Measurements from ENCODE around the gene EXOC4.
A peak's percentile ranks its signal among the peaks of the same experiment; 100 is the strongest.
"Not testable (repeated sequence)": the region's sequence is repeated elsewhere in the genome, so short reads cannot be mapped to it uniquely, and the experiment has no call there.

EXOC4 gene

DNA sequence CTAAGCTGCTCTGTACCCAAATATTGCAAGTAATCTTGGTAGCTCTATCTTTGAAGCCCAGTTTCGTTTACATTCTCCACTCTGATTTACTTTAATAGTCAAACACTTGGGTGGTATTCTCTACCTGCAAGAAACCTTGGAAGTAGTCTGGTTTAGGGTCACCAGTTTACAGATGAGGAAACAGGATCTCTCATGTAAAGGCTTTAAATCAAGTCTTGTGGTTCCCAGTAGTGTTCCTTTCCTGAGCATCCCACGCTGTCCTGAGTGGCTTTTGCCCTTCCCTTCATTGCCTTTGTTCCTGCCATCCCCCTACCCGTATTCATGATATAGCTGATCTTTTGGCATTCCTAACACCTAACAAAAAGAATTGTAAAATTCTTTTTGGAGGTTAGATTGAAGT, 20.3 kb downstream of the EXOC4 start:
- Histone ChIP-seq H2AFZ (ENCODE audit: low read length) (no peak overlapping the region), H3K9me3 (ENCODE audit: insufficient read depth, low read depth, low read length) (no peaks in the 10 kb centered on the region), H3K4me1 (ENCODE audit: insufficient read depth, low read length, poor library complexity, severe bottlenecking) (peaks cover 11% of the 10 kb centered on the region), H3K27me3 (ENCODE audit: insufficient read depth, low read length, poor library complexity, severe bottlenecking) (no peaks in the 10 kb centered on the region), H3K9ac (ENCODE audit: low read depth, low read length, poor library complexity, severe bottlenecking) (no peak overlapping the region), H3K79me2 (ENCODE audit: insufficient read depth, low read length) (peaks cover 15% of the 10 kb centered on the region; the same call in 1 of the 2 replicates), H3K36me3 (ENCODE audit: insufficient read depth, low read length) (peaks cover 27% of the 10 kb centered on the region; the same call in 1 of the 2 replicates), H3K9me2 (replicated peaks; ENCODE audit: low read depth, low read length) (no peaks in the 10 kb centered on the region), H4K20me1 (ENCODE audit: insufficient read depth, low read length, poor library complexity, severe bottlenecking) (no peaks in the 10 kb centered on the region), H3K4me2 (ENCODE audit: low read depth, low read length, poor library complexity, severe bottlenecking) (no peak overlapping the region), H3K4me3 (ENCODE audit: low read length, poor library complexity, severe bottlenecking) (no peak overlapping the region), H3F3A (ENCODE audit: low read depth) (no peaks in the 10 kb centered on the region)
- TF ChIP-seq EZH2phosphoT487 (IDR thresholded peaks at IDR 0.05; ENCODE audit: borderline replicate concordance), result no peak

DNA sequence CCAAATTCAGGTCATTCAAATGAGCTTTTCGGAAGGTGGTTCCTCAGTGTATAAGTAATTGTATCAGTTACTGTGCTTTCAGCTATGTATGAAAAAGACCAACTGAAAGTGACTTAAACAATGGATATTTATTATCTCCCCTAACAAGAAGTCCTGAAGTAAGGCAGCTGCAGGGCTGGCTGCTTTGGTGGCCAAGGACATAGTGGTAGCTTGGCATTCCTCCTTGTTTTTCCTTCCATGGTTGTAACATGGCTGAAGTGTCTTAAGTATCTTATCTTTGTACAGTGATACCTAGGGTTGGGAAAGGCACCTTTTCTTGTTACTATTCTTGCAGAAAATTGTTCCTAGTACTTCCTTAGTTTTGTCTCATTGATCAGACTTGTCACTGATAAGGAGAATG, 21.4 kb downstream of the EXOC4 start:
- Histone ChIP-seq H3K9ac (ENCODE audit: low read depth, low read length, poor library complexity, severe bottlenecking) (no peak overlapping the region), H4K20me1 (ENCODE audit: insufficient read depth, low read length, poor library complexity, severe bottlenecking) (no peaks in the 10 kb centered on the region), H3K27me3 (ENCODE audit: insufficient read depth, low read length, poor library complexity, severe bottlenecking) (no peaks in the 10 kb centered on the region), H3K9me2 (replicated peaks; ENCODE audit: low read depth, low read length) (no peaks in the 10 kb centered on the region), H3K79me2 (ENCODE audit: insufficient read depth, low read length) (peaks cover 9% of the 10 kb centered on the region; the same call in 1 of the 2 replicates), H3F3A (ENCODE audit: low read depth) (no peaks in the 10 kb centered on the region), H3K4me1 (ENCODE audit: insufficient read depth, low read length, poor library complexity, severe bottlenecking) (peaks cover under 1% of the 10 kb centered on the region), H3K36me3 (ENCODE audit: insufficient read depth, low read length) (peaks cover 32% of the 10 kb centered on the region; the same call in 1 of the 2 replicates), H3K9me3 (ENCODE audit: insufficient read depth, low read depth, low read length) (no peaks in the 10 kb centered on the region), H3K4me2 (ENCODE audit: low read depth, low read length, poor library complexity, severe bottlenecking) (no peak overlapping the region), H2AFZ (ENCODE audit: low read length) (no peak overlapping the region), H3K4me3 (ENCODE audit: low read length, poor library complexity, severe bottlenecking) (no peak overlapping the region)
- TF ChIP-seq, protein P1, sequence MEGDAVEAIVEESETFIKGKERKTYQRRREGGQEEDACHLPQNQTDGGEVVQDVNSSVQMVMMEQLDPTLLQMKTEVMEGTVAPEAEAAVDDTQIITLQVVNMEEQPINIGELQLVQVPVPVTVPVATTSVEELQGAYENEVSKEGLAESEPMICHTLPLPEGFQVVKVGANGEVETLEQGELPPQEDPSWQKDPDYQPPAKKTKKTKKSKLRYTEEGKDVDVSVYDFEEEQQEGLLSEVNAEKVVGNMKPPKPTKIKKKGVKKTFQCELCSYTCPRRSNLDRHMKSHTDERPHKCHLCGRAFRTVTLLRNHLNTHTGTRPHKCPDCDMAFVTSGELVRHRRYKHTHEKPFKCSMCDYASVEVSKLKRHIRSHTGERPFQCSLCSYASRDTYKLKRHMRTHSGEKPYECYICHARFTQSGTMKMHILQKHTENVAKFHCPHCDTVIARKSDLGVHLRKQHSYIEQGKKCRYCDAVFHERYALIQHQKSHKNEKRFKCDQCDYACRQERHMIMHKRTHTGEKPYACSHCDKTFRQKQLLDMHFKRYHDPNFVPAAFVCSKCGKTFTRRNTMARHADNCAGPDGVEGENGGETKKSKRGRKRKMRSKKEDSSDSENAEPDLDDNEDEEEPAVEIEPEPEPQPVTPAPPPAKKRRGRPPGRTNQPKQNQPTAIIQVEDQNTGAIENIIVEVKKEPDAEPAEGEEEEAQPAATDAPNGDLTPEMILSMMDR (conservative IDR thresholded peaks at IDR 0.05; ENCODE audit: low read length), result no peak
- no peak for TF ChIP-seq EZH2phosphoT487 (IDR thresholded peaks at IDR 0.05; ENCODE audit: borderline replicate concordance)

DNA sequence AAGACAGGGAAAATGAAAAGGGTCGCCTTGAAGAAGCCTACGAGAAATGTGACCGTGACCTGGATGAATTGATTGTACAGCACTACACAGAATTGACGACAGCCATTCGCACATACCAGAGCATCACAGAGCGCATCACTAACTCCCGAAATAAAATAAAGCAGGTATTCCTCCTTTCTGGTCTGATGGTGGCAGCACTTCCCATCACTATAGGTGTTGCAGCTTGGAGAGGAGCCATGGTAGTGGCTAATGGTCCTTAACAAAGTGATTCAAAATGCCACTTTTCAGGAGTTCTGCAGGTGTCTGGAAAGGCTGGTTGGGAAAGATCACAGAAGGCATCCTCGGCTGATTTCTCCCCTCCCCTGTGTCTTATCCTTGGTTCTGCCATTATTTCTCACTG, 22.1 kb downstream of the EXOC4 start:
- TF ChIP-seq, protein P1 (conservative IDR thresholded peaks at IDR 0.05; ENCODE audit: low read length), result peak; percentile 51
- no peak for TF ChIP-seq EZH2phosphoT487 (IDR thresholded peaks at IDR 0.05; ENCODE audit: borderline replicate concordance)
- Histone ChIP-seq H3K4me2 (ENCODE audit: low read depth, low read length, poor library complexity, severe bottlenecking) (no peak overlapping the region), H3K9me2 (replicated peaks; ENCODE audit: low read depth, low read length) (no peaks in the 10 kb centered on the region), H3K9ac (ENCODE audit: low read depth, low read length, poor library complexity, severe bottlenecking) (no peak overlapping the region), H3K36me3 (ENCODE audit: insufficient read depth, low read length) (peaks cover 37% of the 10 kb centered on the region; the same call in 1 of the 2 replicates), H3K27me3 (ENCODE audit: insufficient read depth, low read length, poor library complexity, severe bottlenecking) (no peaks in the 10 kb centered on the region), H4K20me1 (ENCODE audit: insufficient read depth, low read length, poor library complexity, severe bottlenecking) (no peaks in the 10 kb centered on the region), H3K9me3 (ENCODE audit: insufficient read depth, low read depth, low read length) (no peaks in the 10 kb centered on the region), H2AFZ (ENCODE audit: low read length) (no peak overlapping the region), H3K4me1 (ENCODE audit: insufficient read depth, low read length, poor library complexity, severe bottlenecking) (no peaks in the 10 kb centered on the region), H3K4me3 (ENCODE audit: low read length, poor library complexity, severe bottlenecking) (no peak overlapping the region), H3K79me2 (ENCODE audit: insufficient read depth, low read length) (peaks cover 5% of the 10 kb centered on the region; the same call in 1 of the 2 replicates), H3F3A (ENCODE audit: low read depth) (no peaks in the 10 kb centered on the region)

DNA sequence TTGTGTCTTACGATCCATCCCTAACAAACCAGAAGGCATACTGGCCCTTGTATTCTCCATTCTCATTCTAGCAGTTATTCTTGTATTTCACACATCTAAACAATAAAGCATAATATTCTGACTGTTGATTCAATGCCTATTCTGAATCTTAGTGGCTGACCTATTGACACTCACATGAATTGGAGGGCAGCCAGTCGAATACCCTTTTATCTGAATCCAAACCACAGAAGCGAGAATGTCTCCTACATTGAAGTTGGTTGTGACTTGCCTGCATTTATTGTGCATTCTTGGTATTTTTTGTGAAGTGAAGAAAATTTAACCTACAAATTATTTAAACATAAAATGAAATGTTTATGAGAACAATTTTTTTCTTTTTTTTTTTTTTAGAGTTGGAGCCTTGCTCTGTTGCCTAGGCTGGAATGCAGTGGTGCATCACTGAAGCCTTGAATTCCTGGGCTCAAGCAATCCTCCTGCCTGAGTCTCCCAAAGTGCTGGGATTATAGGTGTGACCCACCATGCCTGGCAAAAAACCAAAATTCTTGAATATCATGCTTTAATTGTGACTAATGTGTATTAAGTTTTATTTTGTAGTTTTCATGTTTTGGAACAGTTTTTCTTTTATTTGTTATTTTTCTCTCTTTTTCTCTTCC, 22.7 kb downstream of the EXOC4 start:
- Histone ChIP-seq H3K4me2 (ENCODE audit: low read depth, low read length, poor library complexity, severe bottlenecking) (no peak overlapping the region), H2AFZ (ENCODE audit: low read length) (no peak overlapping the region)

DNA sequence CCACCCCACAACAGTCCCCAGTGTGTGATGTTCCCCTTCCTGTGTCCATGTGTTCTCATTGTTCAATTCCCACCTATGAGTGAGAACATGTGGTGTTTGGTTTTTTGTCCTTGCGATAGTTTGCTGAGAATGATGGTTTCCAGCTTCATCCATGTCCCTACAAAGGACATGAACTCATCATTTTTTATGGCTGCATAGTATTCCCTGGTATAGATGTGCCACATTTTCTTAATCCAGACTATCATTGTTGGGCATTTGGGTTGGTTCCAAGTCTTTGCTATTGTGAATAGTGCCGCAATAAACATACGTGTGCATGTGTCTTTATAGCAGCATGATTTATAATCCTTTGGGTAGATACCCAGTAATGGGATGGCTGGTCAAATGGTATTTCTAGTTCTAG, 26.1 kb downstream of the EXOC4 start:
- not testable (repeated sequence) for H3F3A ChIP-seq (ENCODE audit: low read depth); H3K4me1 ChIP-seq (ENCODE audit: insufficient read depth, low read length, poor library complexity, severe bottlenecking); H3K9me2 ChIP-seq (replicated peaks; ENCODE audit: low read depth, low read length); H4K20me1 ChIP-seq (ENCODE audit: insufficient read depth, low read length, poor library complexity, severe bottlenecking); H3K9me3 ChIP-seq (ENCODE audit: insufficient read depth, low read depth, low read length); H2AFZ ChIP-seq (ENCODE audit: low read length); H3K9ac ChIP-seq (ENCODE audit: low read depth, low read length, poor library complexity, severe bottlenecking); H3K27me3 ChIP-seq (ENCODE audit: insufficient read depth, low read length, poor library complexity, severe bottlenecking); H3K79me2 ChIP-seq (ENCODE audit: insufficient read depth, low read length); H3K4me2 ChIP-seq (ENCODE audit: low read depth, low read length, poor library complexity, severe bottlenecking); H3K4me3 ChIP-seq (ENCODE audit: low read length, poor library complexity, severe bottlenecking)
- H3K36me3 ChIP-seq (ENCODE audit: insufficient read depth, low read length), result peaks cover 39% of the 10 kb centered on the region; the same call in 1 of the 2 replicates

More for the DNA sequence above, 22.7 kb downstream of the EXOC4 start:
- Histone ChIP-seq H3K9me3 (ENCODE audit: insufficient read depth, low read depth, low read length) (no peaks in the 10 kb centered on the region), H3K9ac (ENCODE audit: low read depth, low read length, poor library complexity, severe bottlenecking) (no peak overlapping the region), H3F3A (ENCODE audit: low read depth) (no peaks in the 10 kb centered on the region), H4K20me1 (ENCODE audit: insufficient read depth, low read length, poor library complexity, severe bottlenecking) (no peaks in the 10 kb centered on the region), H3K36me3 (ENCODE audit: insufficient read depth, low read length) (peaks cover 37% of the 10 kb centered on the region; the same call in 1 of the 2 replicates), H3K4me3 (ENCODE audit: low read length, poor library complexity, severe bottlenecking) (no peak overlapping the region), H3K79me2 (ENCODE audit: insufficient read depth, low read length) (peaks cover 5% of the 10 kb centered on the region; the same call in 1 of the 2 replicates), H3K27me3 (ENCODE audit: insufficient read depth, low read length, poor library complexity, severe bottlenecking) (no peaks in the 10 kb centered on the region), H3K9me2 (replicated peaks; ENCODE audit: low read depth, low read length) (no peaks in the 10 kb centered on the region), H3K4me1 (ENCODE audit: insufficient read depth, low read length, poor library complexity, severe bottlenecking) (no peaks in the 10 kb centered on the region)
- no peak for TF ChIP-seq EZH2phosphoT487 (IDR thresholded peaks at IDR 0.05; ENCODE audit: borderline replicate concordance)
- TF ChIP-seq, protein P1 (conservative IDR thresholded peaks at IDR 0.05; ENCODE audit: low read length), result no peak
